22Rv1 (cell line): ENCODE data around the gene MRPL17.

Experiments used
- H3K27ac ChIP-seq: fragments of 450-650 bp; 2 replicates; pipeline ENCODE4 v1.5.1; 2017
- ZFX ChIP-seq: fragments of 450-650 bp; IDR thresholded peaks from 2 replicates; pipeline ENCODE4 v1.6.1; 2017; ENCODE audit warnings: antibody characterized with exemption, borderline replicate concordance
- TF ChIP-seq, protein P1 (sequence below): fragments of 450-650 bp; IDR thresholded peaks from 2 replicates; pipeline ENCODE4 v1.5.1; 2017; ENCODE audit warnings: mild to moderate bottlenecking

Gene MRPL17

DNA sequence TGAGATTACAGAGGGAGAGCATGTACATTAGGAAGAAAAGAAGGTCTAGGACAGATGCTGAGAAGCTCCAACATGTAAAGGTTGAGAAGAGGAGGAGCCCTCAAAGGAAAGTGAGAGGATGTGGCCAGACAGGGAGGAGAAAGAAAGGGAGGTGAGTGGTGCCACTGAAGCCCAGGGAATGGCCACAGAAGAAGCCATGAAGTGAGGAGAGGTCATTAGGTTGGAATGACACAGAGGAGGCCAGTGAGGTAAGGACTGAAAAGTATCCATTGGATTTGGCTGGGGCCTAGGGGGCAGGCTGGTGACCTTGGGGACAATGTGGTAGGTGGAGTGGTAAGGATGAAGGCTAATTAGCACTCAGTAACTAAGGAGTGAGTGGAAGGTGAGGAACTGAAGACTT lies 24.5 kb downstream of the MRPL17 start:
- TF ChIP-seq ZFX = no peak
- TF ChIP-seq, protein P1, sequence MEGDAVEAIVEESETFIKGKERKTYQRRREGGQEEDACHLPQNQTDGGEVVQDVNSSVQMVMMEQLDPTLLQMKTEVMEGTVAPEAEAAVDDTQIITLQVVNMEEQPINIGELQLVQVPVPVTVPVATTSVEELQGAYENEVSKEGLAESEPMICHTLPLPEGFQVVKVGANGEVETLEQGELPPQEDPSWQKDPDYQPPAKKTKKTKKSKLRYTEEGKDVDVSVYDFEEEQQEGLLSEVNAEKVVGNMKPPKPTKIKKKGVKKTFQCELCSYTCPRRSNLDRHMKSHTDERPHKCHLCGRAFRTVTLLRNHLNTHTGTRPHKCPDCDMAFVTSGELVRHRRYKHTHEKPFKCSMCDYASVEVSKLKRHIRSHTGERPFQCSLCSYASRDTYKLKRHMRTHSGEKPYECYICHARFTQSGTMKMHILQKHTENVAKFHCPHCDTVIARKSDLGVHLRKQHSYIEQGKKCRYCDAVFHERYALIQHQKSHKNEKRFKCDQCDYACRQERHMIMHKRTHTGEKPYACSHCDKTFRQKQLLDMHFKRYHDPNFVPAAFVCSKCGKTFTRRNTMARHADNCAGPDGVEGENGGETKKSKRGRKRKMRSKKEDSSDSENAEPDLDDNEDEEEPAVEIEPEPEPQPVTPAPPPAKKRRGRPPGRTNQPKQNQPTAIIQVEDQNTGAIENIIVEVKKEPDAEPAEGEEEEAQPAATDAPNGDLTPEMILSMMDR = no peak

DNA sequence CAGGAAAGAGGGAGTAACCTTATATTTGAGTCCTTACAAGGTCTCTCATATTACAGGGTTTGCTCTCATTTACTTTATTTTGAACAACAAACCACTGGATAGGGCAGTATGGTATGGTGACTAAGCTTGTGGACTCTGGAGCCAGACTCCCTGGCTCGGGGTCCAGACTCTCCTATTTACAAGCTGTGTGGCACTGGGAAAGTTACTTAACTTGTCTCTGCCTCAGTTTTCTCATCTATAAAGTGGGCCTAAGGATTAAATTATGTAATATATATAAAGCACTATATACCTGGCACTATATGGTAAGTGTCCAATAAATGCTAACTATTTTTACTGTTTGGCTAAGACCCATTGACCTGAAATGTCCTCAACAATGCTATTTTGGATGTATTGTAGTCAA lies 25.8 kb downstream of the MRPL17 start:
- H3K27ac ChIP-seq = no peak overlapping the region
- TF ChIP-seq ZFX = no peak

More for the DNA sequence above, 24.5 kb downstream of the MRPL17 start:
- H3K27ac ChIP-seq = no peak overlapping the region

DNA sequence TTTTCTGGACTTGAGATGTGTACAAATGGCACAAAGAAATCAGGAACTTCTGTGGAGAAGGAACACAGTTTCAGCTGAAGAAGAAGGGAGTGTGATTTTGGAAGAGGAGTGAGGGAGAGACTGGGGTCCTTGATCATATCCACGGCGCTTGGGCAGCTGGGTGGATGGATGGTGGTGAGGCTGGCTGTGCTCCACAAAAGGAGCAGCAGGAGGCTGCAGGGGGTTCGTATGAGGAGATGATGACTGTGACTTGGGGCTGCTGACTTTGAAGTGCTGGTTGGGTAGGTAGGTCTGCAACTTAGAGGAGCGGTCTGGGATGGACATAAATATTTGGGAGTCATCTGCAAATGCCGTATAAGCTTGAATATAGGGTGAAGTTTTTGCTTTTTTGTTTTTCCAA lies 26.2 kb downstream of the MRPL17 start:
- H3K27ac ChIP-seq = no peak overlapping the region
- no peak for TF ChIP-seq ZFX
- TF ChIP-seq, protein P1 = no peak

DNA sequence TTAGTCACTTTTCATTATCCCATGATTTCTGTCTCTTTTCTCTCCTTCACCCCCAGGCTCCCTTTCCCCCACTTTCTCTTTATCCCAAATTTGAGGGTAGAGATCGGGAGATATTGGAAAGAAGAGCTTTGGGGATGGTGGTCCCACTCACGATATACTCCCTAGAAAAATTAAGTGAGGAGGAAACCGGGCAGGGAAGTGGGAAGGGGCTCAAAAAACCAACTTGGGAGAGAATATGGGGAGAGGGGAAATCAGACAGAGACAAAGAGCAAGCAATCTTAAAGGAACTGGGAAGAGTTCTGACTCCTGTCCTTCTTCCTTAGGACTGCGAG lies 26.6 kb downstream of the MRPL17 start:
- TF ChIP-seq ZFX = no peak
- TF ChIP-seq, protein P1 = no peak
- no peak overlapping the region for H3K27ac ChIP-seq

DNA sequence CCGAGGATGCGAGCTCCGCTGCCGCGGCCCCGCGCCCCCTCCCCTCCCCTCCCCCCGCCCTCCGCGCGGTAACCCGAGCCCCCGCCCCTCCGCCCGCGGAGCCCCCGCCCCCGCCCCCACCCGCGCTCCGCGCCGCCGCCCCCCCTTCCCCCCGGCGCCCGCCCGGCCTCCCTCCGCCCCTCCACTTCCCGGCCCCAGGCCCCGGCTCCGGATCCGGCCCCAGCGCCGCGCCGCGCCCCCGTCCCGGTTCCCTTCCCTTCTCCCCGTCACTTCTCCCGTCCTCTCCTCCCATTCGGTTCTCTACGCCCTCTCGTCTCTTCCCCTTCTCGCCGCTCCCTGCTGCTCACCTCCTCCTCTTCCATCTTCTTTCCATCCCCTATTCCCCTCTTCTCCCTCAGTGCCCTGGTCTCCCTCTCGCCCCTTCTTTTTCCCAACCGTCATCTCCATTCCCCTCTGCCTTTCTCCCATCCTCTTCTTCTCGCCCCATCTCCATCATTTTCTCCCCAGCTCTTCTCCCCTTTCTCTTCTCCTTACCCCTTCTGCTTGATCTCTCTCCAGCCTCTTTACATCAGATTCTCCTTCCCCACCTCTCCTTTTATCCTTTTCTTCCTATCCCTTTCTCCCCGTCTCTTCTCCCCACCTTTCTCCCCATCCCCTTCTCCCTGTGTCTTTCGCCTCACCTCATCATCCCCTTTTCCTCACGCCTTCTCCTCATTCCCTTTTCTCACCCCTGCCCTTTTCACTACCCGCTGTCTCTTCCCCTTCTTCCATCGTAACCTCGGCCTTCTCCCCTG lies 27.2 kb downstream of the MRPL17 start, which contains the start of gene DCHS1:
TSS of gene DCHS1 (minus strand) at position 20 of the 794 bp plus-strand sequence. CDS start 14,196 bp downstream, outside the sequence.
- TF ChIP-seq ZFX = no peak
- TF ChIP-seq, protein P1 = no peak
- H3K27ac ChIP-seq = no peak within 1 kb of the TSS

DNA sequence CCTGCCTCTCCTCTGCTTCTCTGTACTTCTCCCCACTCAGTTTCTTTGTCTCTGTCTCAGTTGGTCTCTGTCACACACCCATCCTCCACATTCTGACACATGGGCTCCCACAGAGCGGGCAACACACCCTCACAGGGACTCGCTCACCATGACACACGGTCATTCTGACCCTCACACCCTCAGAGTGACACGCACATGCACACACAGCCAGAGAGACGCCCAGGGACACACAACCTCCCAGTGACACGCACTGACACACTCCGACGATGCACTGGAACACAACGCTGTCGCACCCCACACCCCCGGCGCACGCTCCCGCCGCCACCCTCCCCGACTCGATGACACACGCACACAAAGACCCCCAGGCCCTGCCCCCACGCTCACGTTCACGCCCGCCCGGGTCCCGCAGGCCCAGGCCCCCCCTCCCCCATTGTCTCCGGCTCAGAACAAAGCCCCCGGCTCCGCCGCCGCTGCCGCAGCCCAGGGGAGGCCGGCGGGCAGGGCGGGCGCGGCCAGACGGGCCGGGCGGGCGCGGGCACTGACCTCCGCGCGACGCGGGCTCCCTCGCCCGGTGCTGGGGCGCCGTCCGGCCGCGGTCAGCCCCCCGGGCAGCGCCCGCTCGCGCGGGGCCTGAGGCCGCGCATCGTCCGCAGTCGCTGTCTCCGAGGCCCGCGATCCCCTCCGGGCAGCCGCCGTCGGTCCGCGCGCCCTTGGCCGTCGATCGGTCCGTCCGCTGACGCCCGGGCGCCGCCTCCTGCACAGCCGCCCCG lies 27.9 kb downstream of the MRPL17 start:
- H3K27ac ChIP-seq = no peak overlapping the region
- TF ChIP-seq, protein P1 = no peak
- no peak for TF ChIP-seq ZFX

DNA sequence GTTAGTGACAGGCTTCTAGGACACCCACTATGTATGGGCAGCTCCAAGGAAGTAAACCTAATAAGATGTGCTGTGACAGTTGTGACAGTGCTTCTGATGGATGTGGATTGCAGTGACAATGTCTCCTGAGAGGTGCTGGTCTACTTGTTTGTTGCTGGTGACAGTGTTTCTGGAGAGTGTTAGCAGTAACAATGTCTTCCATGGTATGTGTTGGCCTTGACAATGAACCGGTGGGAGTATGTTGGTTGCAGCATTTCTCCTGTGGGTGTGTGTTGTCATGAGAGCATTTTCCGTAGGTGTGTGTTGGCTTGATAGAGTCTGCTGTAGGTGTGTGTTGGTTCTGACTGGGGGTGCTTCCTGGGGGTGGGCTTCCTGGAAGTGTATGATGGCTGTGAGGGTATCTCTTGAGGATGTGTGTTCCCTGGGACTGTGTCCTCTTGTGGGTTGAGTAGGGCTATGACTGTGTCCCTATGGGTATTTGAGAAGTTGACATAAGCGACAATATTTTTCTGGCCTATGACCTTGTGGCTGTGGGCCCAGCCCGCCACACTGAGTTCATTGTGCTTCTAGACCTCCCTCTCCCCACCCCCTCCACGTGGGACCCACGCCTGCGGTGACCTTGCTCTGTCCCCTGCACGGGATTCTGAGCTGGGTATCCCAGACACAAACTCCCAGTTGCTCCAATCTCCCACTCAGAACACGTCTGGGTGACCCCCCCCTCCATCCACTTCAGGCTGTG lies 28.7 kb downstream of the MRPL17 start:
- TF ChIP-seq ZFX = no peak
- TF ChIP-seq, protein P1 = no peak
- no peak overlapping the region for H3K27ac ChIP-seq
